ENCODE data around the gene INKA2.

INKA2 gene

GRCh38 chr1:111733183-111733991, 5.8 kb downstream of the INKA2 start:
- no peak for DNase-seq (ENCODE audit: low read depth in 2 of 2)

GRCh38 chr1:111732718-111733117, 6.5 kb downstream of the INKA2 start:
- no peak for DNase-seq (ENCODE audit: low read depth in 2 of 2)

GRCh38 chr1:111731956-111732355, 7.2 kb downstream of the INKA2 start:
- DNase-seq (ENCODE audit: low read depth in 2 of 2) = no peak

- DNase-seq (ENCODE audit: low read depth in 2 of 2) = no peak
Measured at GRCh38 chr1:111730706-111731105, 8.5 kb downstream of the INKA2 start.

GRCh38 chr1:111729946-111730681, 9.1 kb downstream of the INKA2 start:
- DNase-seq (ENCODE audit: low read depth in 2 of 2) = no peak

GRCh38 chr1:111729271-111729921, 9.8 kb downstream of the INKA2 start:
- no peak for DNase-seq (ENCODE audit: low read depth in 2 of 2)

GRCh38 chr1:111727056-111727455, 12.1 kb downstream of the INKA2 start:
- no peak for DNase-seq (ENCODE audit: low read depth in 2 of 2)

- no peak for DNase-seq (ENCODE audit: low read depth in 2 of 2)
Measured at GRCh38 chr1:111725192-111725591, 14.0 kb downstream of the INKA2 start.

- DNase-seq (ENCODE audit: low read depth in 2 of 2) = no peak
Measured at GRCh38 chr1:111723871-111724270, 15.3 kb downstream of the INKA2 start.

- DNase-seq (ENCODE audit: low read depth in 2 of 2) = no peak
Measured at GRCh38 chr1:111723091-111723806, 15.9 kb downstream of the INKA2 start.

- DNase-seq (ENCODE audit: low read depth in 2 of 2) = no peak
Measured at GRCh38 chr1:111720977-111721786, 18.0 kb downstream of the INKA2 start.

GRCh38 chr1:111720274-111720976, 18.8 kb downstream of the INKA2 start:
- DNase-seq (ENCODE audit: low read depth in 2 of 2) = no peak

- no peak for DNase-seq (ENCODE audit: low read depth in 2 of 2)
Measured at GRCh38 chr1:111719674-111720132, 19.5 kb downstream of the INKA2 start.

GRCh38 chr1:111719135-111719534, 20.1 kb downstream of the INKA2 start:
- DNase-seq (ENCODE audit: low read depth in 2 of 2) = no peak

GRCh38 chr1:111717450-111717849, 21.7 kb downstream of the INKA2 start:
- no peak for DNase-seq (ENCODE audit: low read depth in 2 of 2)

GRCh38 chr1:111716333-111716732, 22.9 kb downstream of the INKA2 start:
- no peak for DNase-seq (ENCODE audit: low read depth in 2 of 2)

- no peak for DNase-seq (ENCODE audit: low read depth in 2 of 2)
Measured at GRCh38 chr1:111709986-111710385, 29.2 kb downstream of the INKA2 start.

- no peak for DNase-seq (ENCODE audit: low read depth in 2 of 2)
Measured at GRCh38 chr1:111707906-111708305, 31.3 kb downstream of the INKA2 start.

GRCh38 chr1:111706921-111707320, 32.3 kb downstream of the INKA2 start:
- no peak for DNase-seq (ENCODE audit: low read depth in 2 of 2)

- DNase-seq (ENCODE audit: low read depth in 2 of 2) = no peak
Measured at GRCh38 chr1:111705841-111706240, 33.4 kb downstream of the INKA2 start.

Data from fibroblast of skin of left quadriceps (primary cell).